CD14-positive monocyte (primary cell): ENCODE data around the gene MRPS9. TPM values are rescaled to one million over a fixed set of nuclear protein-coding genes. Genes with fewer than 3 reads are reported as not detected.

ENCODE experiments used
- DNase-seq, 3 donors: peaks; one replicate each; pipeline ENCODE4 v3.0.0-alpha.2; 2011 to 2022
- H2AFZ ChIP-seq: 2 replicates; pipeline ENCODE4 v1.6.0; 2012; ENCODE audit warnings: mild to moderate bottlenecking, low read depth, low read length, inconsistent platforms; ENCODE audit not compliant: insufficient read depth, poor library complexity, severe bottlenecking
- H3K27ac ChIP-seq, 2 donors: 1 replicate in 1 of 2; 2 replicates in 1 of 2; pipeline ENCODE4 v1.5.1; 2012 to 2013; ENCODE audit warnings: low read length in 2 of 2, control low read depth in 1 of 2, inconsistent platforms in 1 of 2, low read depth in 1 of 2, mild to moderate bottlenecking in 1 of 2
- H3K27me3 ChIP-seq, 2 donors: one replicate each; pipeline versions ENCODE4 v1.6.0 to v1.6.1; 2011 to 2013; ENCODE audit warnings: low read length in 2 of 2; ENCODE audit not compliant: control insufficient read depth in 2 of 2, insufficient read depth in 2 of 2
- H3K36me3 ChIP-seq, 2 donors: replicated peaks in 1 of 2; 1 replicate in 1 of 2; 2 replicates in 1 of 2; pipeline versions ENCODE4 v1.5.1 to v1.6.1; 2012 to 2013; ENCODE audit warnings: low read length in 2 of 2, control low read depth in 1 of 2, inconsistent platforms in 1 of 2, mild to moderate bottlenecking in 1 of 2; ENCODE audit not compliant: insufficient read depth in 2 of 2, control insufficient read depth in 1 of 2
- H3K4me1 ChIP-seq, 2 donors: 1 replicate in 1 of 2; 2 replicates in 1 of 2; pipeline versions ENCODE4 v1.5.1 to v1.6.1; 2012 to 2013; ENCODE audit warnings: low read length in 2 of 2, control low read depth in 1 of 2, inconsistent platforms in 1 of 2, mild to moderate bottlenecking in 1 of 2, moderate library complexity in 1 of 2; ENCODE audit not compliant: insufficient read depth in 2 of 2, control insufficient read depth in 1 of 2
- H3K4me2 ChIP-seq: replicated peaks from 2 replicates; pipeline ENCODE3; 2012; ENCODE audit warnings: low read length, moderate library complexity, mild to moderate bottlenecking; ENCODE audit not compliant: poor library complexity, severe bottlenecking; ENCODE audit errors: extremely low read depth
- H3K4me3 ChIP-seq, 3 experiments: fragments of 200-600 bp in 1 of 3; sonication (generic) in 1 of 3; replicated peaks in 1 of 3; 1 replicate in 2 of 3; 2 replicates in 1 of 3; pipeline ENCODE4 v1.5.1; 2011 to 2013; ENCODE audit warnings: low read length in 3 of 3, mild to moderate bottlenecking in 3 of 3, control low read depth in 2 of 3, low read depth in 2 of 3, inconsistent platforms in 1 of 3, moderate library complexity in 1 of 3
- H3K79me2 ChIP-seq: 2 replicates; pipeline ENCODE4 v1.6.0; 2012; ENCODE audit warnings: mild to moderate bottlenecking, control low read depth, inconsistent platforms, low read length, moderate library complexity; ENCODE audit not compliant: insufficient read depth
- H3K9ac ChIP-seq: 2 replicates; pipeline ENCODE4 v1.6.0; 2017; ENCODE audit warnings: low read length, mild to moderate bottlenecking; ENCODE audit not compliant: insufficient read depth, poor library complexity, severe bottlenecking
- H3K9me3 ChIP-seq, 2 donors: replicated peaks in 1 of 2; 1 replicate in 1 of 2; 2 replicates in 1 of 2; pipeline versions ENCODE4 v1.5.1 to v1.6.1; 2012 to 2013; ENCODE audit warnings: low read length in 2 of 2, control low read depth in 1 of 2; ENCODE audit not compliant: control insufficient read depth in 1 of 2, insufficient read depth in 1 of 2
- H4K20me1 ChIP-seq: 2 replicates; pipeline ENCODE4 v1.6.0; 2012; ENCODE audit warnings: mild to moderate bottlenecking, low read length, control low read depth, moderate library complexity; ENCODE audit not compliant: insufficient read depth
- H3K27ac Mint-ChIP-seq, 7 donors: one replicate each; pipeline ENCODE4 v1.8.0; 2020; ENCODE audit warnings: mild to moderate bottlenecking in 7 of 7, mixed read lengths in 7 of 7, moderate library complexity in 6 of 7, inconsistent platforms in 2 of 7
- H3K27me3 Mint-ChIP-seq, 3 donors: one replicate each; pipeline ENCODE4 v1.8.0; 2021 to 2022; ENCODE audit warnings: low read depth in 3 of 3, mild to moderate bottlenecking in 3 of 3, mixed read lengths in 3 of 3, moderate library complexity in 3 of 3, inconsistent platforms in 1 of 3
- H3K36me3 Mint-ChIP-seq, 2 donors: one replicate each; pipeline ENCODE4 v1.8.0; 2020; ENCODE audit warnings: mixed read lengths in 2 of 2, inconsistent platforms in 1 of 2, mild to moderate bottlenecking in 1 of 2
- H3K4me1 Mint-ChIP-seq: one replicate; pipeline ENCODE4 v1.8.0; 2020; ENCODE audit warnings: mild to moderate bottlenecking, mixed read lengths
- H3K4me3 Mint-ChIP-seq, 2 donors: one replicate each; pipeline ENCODE4 v1.8.0; 2020; ENCODE audit warnings: mild to moderate bottlenecking in 2 of 2, mixed read lengths in 2 of 2, moderate library complexity in 1 of 2
- H3K9me3 Mint-ChIP-seq, 7 donors: one replicate each; pipeline ENCODE4 v1.8.0; 2020 to 2022; ENCODE audit warnings: mixed read lengths in 7 of 7, mild to moderate bottlenecking in 6 of 7, moderate library complexity in 6 of 7, inconsistent platforms in 2 of 7
- WGBS: methylation state at CpG from one replicate; pipeline ENCODE4 v1.1.5; 2013; ENCODE audit warnings: missing lambda C conversion rate; ENCODE audit not compliant: insufficient coverage; 5-methylcytosine and 5-hydroxymethylcytosine counted together
- intact Hi-C, 2 donors: fragments of 100-400 bp; cut with micrococcal nuclease; formaldehyde crosslinking; loops; one replicate each; pipeline versions ENCODE4 v1.15.0 to v1.15.1; 2023
- polyA plus RNA-seq, 3 donors: library from polyadenylated mRNA; depleted of rRNA in 1 of 3; unstranded in 2 of 3; stranded (reverse) in 1 of 3; fragments of 300-500 nt in 2 of 3; fragments of >200 nt in 1 of 3; fragmentation: Illumina TruSeq in 2 of 3; gene quantifications; 1 replicate in 2 of 3; 2 replicates in 1 of 3; pipeline ENCODE4 v1.2.3, GENCODE V29; 2012 to 2021
- TF ChIP-seq, protein P1 (sequence below): fragments of 200-600 bp; IDR thresholded peaks from one replicate; pipeline ENCODE4 v1.8.0; 2022; ENCODE audit warnings: antibody characterized with exemption, mild to moderate bottlenecking

MRPS9 gene
- polyA plus RNA-seq, 3 donors = 9.9 to 12.5 (median 11.6) TPM

- H3K27me3 Mint-ChIP-seq = peaks cover 0 to 2% (median 1%) of the 10 kb centered on the region in 3 donors
- 98% methylated on average over 11 of the region's 15 CpGs for WGBS
- TF ChIP-seq, protein P1, sequence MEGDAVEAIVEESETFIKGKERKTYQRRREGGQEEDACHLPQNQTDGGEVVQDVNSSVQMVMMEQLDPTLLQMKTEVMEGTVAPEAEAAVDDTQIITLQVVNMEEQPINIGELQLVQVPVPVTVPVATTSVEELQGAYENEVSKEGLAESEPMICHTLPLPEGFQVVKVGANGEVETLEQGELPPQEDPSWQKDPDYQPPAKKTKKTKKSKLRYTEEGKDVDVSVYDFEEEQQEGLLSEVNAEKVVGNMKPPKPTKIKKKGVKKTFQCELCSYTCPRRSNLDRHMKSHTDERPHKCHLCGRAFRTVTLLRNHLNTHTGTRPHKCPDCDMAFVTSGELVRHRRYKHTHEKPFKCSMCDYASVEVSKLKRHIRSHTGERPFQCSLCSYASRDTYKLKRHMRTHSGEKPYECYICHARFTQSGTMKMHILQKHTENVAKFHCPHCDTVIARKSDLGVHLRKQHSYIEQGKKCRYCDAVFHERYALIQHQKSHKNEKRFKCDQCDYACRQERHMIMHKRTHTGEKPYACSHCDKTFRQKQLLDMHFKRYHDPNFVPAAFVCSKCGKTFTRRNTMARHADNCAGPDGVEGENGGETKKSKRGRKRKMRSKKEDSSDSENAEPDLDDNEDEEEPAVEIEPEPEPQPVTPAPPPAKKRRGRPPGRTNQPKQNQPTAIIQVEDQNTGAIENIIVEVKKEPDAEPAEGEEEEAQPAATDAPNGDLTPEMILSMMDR = no peak
- no peaks in the 10 kb centered on the region for H3K4me1 ChIP-seq
- H4K20me1 ChIP-seq = no peaks in the 10 kb centered on the region
- no peak overlapping the region for H3K27ac ChIP-seq
- no peaks in the 10 kb centered on the region for H3K4me1 Mint-ChIP-seq
- intact Hi-C loops = loop anchor here in 1 of 2 donors (5.0 kb wide), 1 partner anchor 126 kb away; no protein-coding TSS in a partner anchor
- no peaks in the 10 kb centered on the region for H3K9me3 ChIP-seq
- H3K27ac Mint-ChIP-seq = no peak overlapping the region
- H3K4me2 ChIP-seq = no peak overlapping the region
- H3K36me3 ChIP-seq = no peaks in the 10 kb centered on the region
- H3K27me3 ChIP-seq = no peaks in the 10 kb centered on the region
- no peaks in the 10 kb centered on the region for H3K9me3 Mint-ChIP-seq
- no peak for DNase-seq
- H3K9ac ChIP-seq = no peak overlapping the region
- H3K36me3 Mint-ChIP-seq = peaks cover 0 to 3% of the 10 kb centered on the region in 2 donors
- no peak overlapping the region for H3K4me3 ChIP-seq
- H3K79me2 ChIP-seq = no peaks in the 10 kb centered on the region
- H3K4me3 Mint-ChIP-seq = no peak overlapping the region
- no peak overlapping the region for H2AFZ ChIP-seq
Observed at GRCh38 chr2:105111365-105112150, 73.7 kb downstream of the MRPS9 start.

DNA sequence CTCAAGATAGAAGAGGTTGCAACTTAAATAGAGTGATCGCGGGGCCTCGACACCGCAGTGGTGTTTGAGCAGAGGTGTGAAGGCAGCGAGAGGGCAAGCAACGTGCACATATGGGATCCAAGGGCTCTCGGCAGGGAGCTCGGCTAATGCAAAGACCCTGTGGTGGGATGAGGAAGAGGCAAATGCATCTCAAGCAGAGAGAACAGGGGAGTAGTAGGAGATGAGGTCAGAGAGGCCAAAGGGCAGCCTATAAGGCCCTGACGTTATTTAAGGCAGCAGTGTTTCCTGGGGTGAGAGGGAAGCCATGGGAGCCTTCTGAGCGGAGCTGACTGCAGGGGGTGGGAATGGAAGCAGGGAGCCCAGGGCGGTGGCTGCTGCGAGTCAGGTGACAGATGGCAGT lies 74.5 kb downstream of the MRPS9 start:
- H3K4me3 Mint-ChIP-seq = no peak overlapping the region

More for the DNA sequence above, 74.5 kb downstream of the MRPS9 start:
- Histone ChIP-seq H3K9me3 (no peaks in the 10 kb centered on the region), H3K4me1 (no peaks in the 10 kb centered on the region), H3K9ac (no peak overlapping the region), H3K4me2 (no peak overlapping the region), H4K20me1 (no peaks in the 10 kb centered on the region), H3K4me3 (no peak overlapping the region), H3K27ac (no peak overlapping the region), H3K79me2 (no peaks in the 10 kb centered on the region), H3K36me3 (no peaks in the 10 kb centered on the region), H3K27me3 (no peaks in the 10 kb centered on the region), H2AFZ (no peak overlapping the region)
- peaks cover 0 to 1% of the 10 kb centered on the region in 2 donors for H3K36me3 Mint-ChIP-seq
- TF ChIP-seq, protein P1 = no peak
- H3K4me1 Mint-ChIP-seq = no peaks in the 10 kb centered on the region
- H3K27ac Mint-ChIP-seq = peak overlapping the region in 1 of 7 donors; percentile 17
- H3K9me3 Mint-ChIP-seq = no peaks in the 10 kb centered on the region
- 97% methylated on average over 12 of the region's 12 CpGs for WGBS
- peaks cover 0 to 2% (median 1%) of the 10 kb centered on the region in 3 donors for H3K27me3 Mint-ChIP-seq
- DNase-seq = no peak
- intact Hi-C loops = loop anchor here in 1 of 2 donors (5.0 kb wide), 1 partner anchor 125 kb away; no protein-coding TSS in a partner anchor
